ENCODE measurements around the gene PARL. TPM values are rescaled to one million over a fixed set of nuclear protein-coding genes. Genes with fewer than 3 reads are reported as not detected.

Gene PARL
- total RNA-seq, 1 donor from 2014 or later = 39.2 TPM

- no peak for TF ChIP-seq CTCF (IDR thresholded peaks at IDR 0.05)
- no peaks in the 10 kb centered on the region for H3K9me3 Mint-ChIP-seq (ENCODE audit: low read depth)
- no peaks in the 10 kb centered on the region for H3K27me3 Mint-ChIP-seq (ENCODE audit: low read depth)
- no peak for DNase-seq (ENCODE audit: low spot score)
- H3K36me3 Mint-ChIP-seq (ENCODE audit: low read depth) = peaks cover 18% of the 10 kb centered on the region
- H3K27ac Mint-ChIP-seq (ENCODE audit: unreplicated experiment) = no peak overlapping the region
- no peaks in the 10 kb centered on the region for H3K4me1 Mint-ChIP-seq (ENCODE audit: low read depth)
- no peak overlapping the region for H3K4me3 Mint-ChIP-seq (ENCODE audit: unreplicated experiment)
Measured at GRCh38 chr3:183918178-183918577, 33.5 kb upstream of the PARL start.

- Mint-ChIP-seq H3K9me3 (ENCODE audit: low read depth) (no peaks in the 10 kb centered on the region), H3K27me3 (ENCODE audit: low read depth) (no peaks in the 10 kb centered on the region), H3K4me1 (ENCODE audit: low read depth) (no peaks in the 10 kb centered on the region)
Measured at GRCh38 chr3:183917776-183918175, 33.1 kb upstream of the PARL start.

GRCh38 chr3:183914856-183915255 lies 30.2 kb upstream of the PARL start:
- TF ChIP-seq CTCF (IDR thresholded peaks at IDR 0.05) = no peak
- Mint-ChIP-seq H3K4me3 (ENCODE audit: unreplicated experiment) (no peak overlapping the region), H3K36me3 (ENCODE audit: low read depth) (peaks cover 5% of the 10 kb centered on the region), H3K27ac (ENCODE audit: unreplicated experiment) (no peak overlapping the region), H3K4me1 (ENCODE audit: low read depth) (no peaks in the 10 kb centered on the region), H3K27me3 (ENCODE audit: low read depth) (peaks cover 15% of the 10 kb centered on the region), H3K9me3 (ENCODE audit: low read depth) (no peaks in the 10 kb centered on the region)
- DNase-seq (ENCODE audit: low spot score) = no peak

More at GRCh38 chr3:183917776-183918175, 33.1 kb upstream of the PARL start:
- Mint-ChIP-seq H3K4me3 (ENCODE audit: unreplicated experiment) (no peak overlapping the region), H3K27ac (ENCODE audit: unreplicated experiment) (no peak overlapping the region), H3K36me3 (ENCODE audit: low read depth) (peaks cover 17% of the 10 kb centered on the region)
- DNase-seq (ENCODE audit: low spot score) = no peak
- no peak for TF ChIP-seq CTCF (IDR thresholded peaks at IDR 0.05)

- H3K27ac Mint-ChIP-seq (ENCODE audit: unreplicated experiment) = no peak overlapping the region
Measured at GRCh38 chr3:183913580-183913920, 28.9 kb upstream of the PARL start.

GRCh38 chr3:183912895-183913579 lies 28.4 kb upstream of the PARL start:
- no peak overlapping the region for H3K4me3 Mint-ChIP-seq (ENCODE audit: unreplicated experiment)
- no peaks in the 10 kb centered on the region for H3K9me3 Mint-ChIP-seq (ENCODE audit: low read depth)
- TF ChIP-seq CTCF (IDR thresholded peaks at IDR 0.05) = no peak
- no peak for DNase-seq (ENCODE audit: low spot score)
- H3K27ac Mint-ChIP-seq (ENCODE audit: unreplicated experiment) = no peak overlapping the region
- H3K27me3 Mint-ChIP-seq (ENCODE audit: low read depth) = peaks cover 15% of the 10 kb centered on the region
- H3K36me3 Mint-ChIP-seq (ENCODE audit: low read depth) = no peaks in the 10 kb centered on the region
- no peaks in the 10 kb centered on the region for H3K4me1 Mint-ChIP-seq (ENCODE audit: low read depth)

More at GRCh38 chr3:183913580-183913920, 28.9 kb upstream of the PARL start:
- Mint-ChIP-seq H3K4me3 (ENCODE audit: unreplicated experiment) (no peak overlapping the region), H3K9me3 (ENCODE audit: low read depth) (no peaks in the 10 kb centered on the region), H3K27me3 (ENCODE audit: low read depth) (peaks cover 15% of the 10 kb centered on the region), H3K4me1 (ENCODE audit: low read depth) (no peaks in the 10 kb centered on the region), H3K36me3 (ENCODE audit: low read depth) (no peaks in the 10 kb centered on the region)
- TF ChIP-seq CTCF (IDR thresholded peaks at IDR 0.05) = no peak
- no peak for DNase-seq (ENCODE audit: low spot score)

Measured in chondrocyte (in vitro differentiated cells).